LNCaP clone FGC (cell line): Measurements from ENCODE around the gene DLX3.

Experiments used
- DNase-seq: peaks from one replicate; pipeline ENCODE4 v3.0.0-alpha.2; 2011; ENCODE audit warnings: low read depth
- H3K4me3 ChIP-seq: 2 replicates; pipeline ENCODE4 v1.5.1; 2011; ENCODE audit warnings: mild to moderate bottlenecking, low read depth, low read length, control low read depth
- CTCF ChIP-seq: IDR thresholded peaks from 2 replicates; pipeline ENCODE4 v1.5.1; 2012; ENCODE audit warnings: mild to moderate bottlenecking; ENCODE audit not compliant: control insufficient read depth, insufficient read depth; ENCODE audit errors: extremely low read depth

The DLX3 gene

DNA sequence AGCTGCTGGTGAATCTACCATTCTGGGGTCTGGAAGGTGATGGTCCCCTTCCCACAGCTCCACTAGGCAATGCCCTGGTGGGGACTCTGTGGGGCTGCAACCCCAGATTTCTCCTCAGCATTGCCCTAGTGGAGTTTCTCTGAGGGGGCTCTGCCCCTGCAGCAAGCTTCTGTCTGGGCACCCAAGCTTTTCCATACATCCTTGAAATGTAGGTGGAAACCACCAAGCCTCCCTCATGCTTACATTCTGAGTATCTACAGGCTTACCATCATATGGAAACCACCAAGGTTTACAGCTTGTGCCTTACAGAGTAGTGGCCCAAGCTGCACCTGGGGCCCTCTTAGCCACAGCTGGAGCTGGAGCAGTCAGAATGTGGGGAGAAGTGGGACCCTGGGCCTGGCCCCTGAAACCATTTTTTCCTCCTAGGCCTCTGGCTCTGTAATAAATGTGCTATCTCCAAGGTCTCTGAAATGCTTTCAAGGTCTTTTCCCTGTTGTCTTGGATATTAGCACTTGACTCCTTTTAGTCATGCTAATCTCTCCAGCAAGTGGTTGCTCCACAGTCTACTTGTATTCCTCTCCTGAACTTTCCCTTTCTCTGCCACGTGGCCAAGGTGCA, 19.6 kb upstream of the DLX3 start:
- H3K4me3 ChIP-seq: no peak overlapping the region
- no peak for DNase-seq
- TF ChIP-seq CTCF: no peak

GRCh38 chr17:50013079-50013478, 18.1 kb upstream of the DLX3 start:
- TF ChIP-seq CTCF: no peak
- no peak overlapping the region for H3K4me3 ChIP-seq
- no peak for DNase-seq

DNA sequence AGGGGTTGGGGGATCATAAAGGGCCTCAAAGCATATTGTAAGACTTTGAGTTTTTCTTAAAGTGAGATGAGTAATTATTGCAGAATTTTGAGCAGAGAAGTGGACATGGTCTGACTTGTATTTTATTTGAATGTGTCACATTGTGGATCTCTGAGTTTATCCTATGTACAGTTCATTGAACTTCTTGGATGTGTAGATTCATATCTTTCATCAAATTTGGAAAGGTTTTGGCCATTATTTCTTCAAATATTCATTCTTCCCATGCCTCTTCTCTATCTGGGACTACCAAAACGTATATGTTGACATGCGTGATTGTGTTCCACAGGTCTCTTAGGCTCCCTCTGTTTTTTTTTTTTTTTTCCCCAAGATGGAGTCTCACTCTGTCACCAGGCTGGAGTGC, 14.3 kb upstream of the DLX3 start:
- no peak for TF ChIP-seq CTCF
- no peak for DNase-seq
- no peak overlapping the region for H3K4me3 ChIP-seq

- TF ChIP-seq CTCF: no peak
- H3K4me3 ChIP-seq: no peak overlapping the region
- no peak for DNase-seq
Observed at GRCh38 chr17:50003911-50004310, 8.9 kb upstream of the DLX3 start.

DNA sequence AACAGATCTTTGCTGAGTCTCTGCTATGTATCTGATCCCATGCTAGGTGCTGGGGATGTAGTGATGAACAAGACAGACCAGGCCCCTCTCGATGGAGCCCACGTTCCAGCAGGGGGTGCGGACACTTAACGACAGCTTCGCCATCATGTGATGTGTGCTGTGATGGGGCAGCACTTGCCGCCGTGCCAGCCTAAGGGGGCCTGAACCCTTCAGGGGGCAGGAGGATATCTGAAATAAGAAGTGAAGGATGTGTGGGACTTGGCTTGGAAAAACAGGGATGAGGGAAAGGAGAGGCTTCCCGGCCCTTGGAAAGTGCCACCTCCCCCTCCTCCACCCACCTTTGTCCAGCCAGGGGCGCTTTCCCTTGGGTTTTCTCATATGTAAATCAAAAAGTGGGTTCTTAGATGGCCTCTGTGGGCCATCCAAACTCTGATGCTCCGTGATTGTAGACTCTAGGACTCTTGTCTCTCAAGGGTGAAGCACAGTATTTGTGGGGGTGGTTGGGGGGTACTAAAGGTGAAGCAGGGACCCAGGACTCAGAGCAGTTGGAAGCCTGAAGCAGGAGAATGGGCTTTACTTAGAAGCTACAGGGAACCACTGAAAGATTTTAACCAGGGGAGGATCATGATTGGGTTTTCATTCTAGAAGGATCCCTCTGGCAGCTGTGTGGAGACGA, 4.0 kb upstream of the DLX3 start:
- H3K4me3 ChIP-seq: no peak overlapping the region
- no peak for DNase-seq
- no peak for TF ChIP-seq CTCF

GRCh38 chr17:49997773-49998703, 3.0 kb upstream of the DLX3 start:
- peak; percentile 84 for TF ChIP-seq CTCF
- DNase-seq: peak; percentile 54
- H3K4me3 ChIP-seq: no peak overlapping the region
